NT2/D1 (cell line): ENCODE measurements around the gene SPHKAP.
"Not testable (repeated sequence)": the region's sequence is repeated elsewhere in the genome, so short reads cannot be mapped to it uniquely, and the experiment has no call there.

Experiments used
- DNase-seq: peaks from one replicate; pipeline ENCODE4 v3.0.0-alpha.2; 2011; ENCODE audit warnings: low read depth, low spot score
- H3K27me3 ChIP-seq: 2 replicates; pipeline ENCODE4 v1.6.0; 2011; ENCODE audit warnings: mild to moderate bottlenecking; ENCODE audit not compliant: insufficient read length, insufficient read depth
- H3K36me3 ChIP-seq: 2 replicates; pipeline ENCODE4 v1.6.1; 2011; ENCODE audit warnings: mild to moderate bottlenecking, low read length, mixed read lengths; ENCODE audit not compliant: insufficient read depth, insufficient read length
- H3K4me1 ChIP-seq: 2 replicates; pipeline ENCODE4 v1.5.1; 2011; ENCODE audit not compliant: insufficient read depth, insufficient read length
- H3K4me3 ChIP-seq: 2 replicates; pipeline ENCODE4 v1.5.1; 2011; ENCODE audit warnings: low read depth; ENCODE audit not compliant: insufficient read length
- H3K9ac ChIP-seq: 2 replicates; pipeline ENCODE4 v1.6.0; 2011; ENCODE audit warnings: low read depth; ENCODE audit not compliant: insufficient read length
- H3K9me3 ChIP-seq: 2 replicates; pipeline ENCODE4 v1.5.1; 2011; ENCODE audit warnings: mild to moderate bottlenecking, low read length; ENCODE audit not compliant: insufficient read depth
- SUZ12 ChIP-seq: IDR thresholded peaks from 2 replicates; pipeline ENCODE4 v1.6.1; 2011; ENCODE audit not compliant: insufficient read length, insufficient read depth; ENCODE audit errors: extremely low read depth
- YY1 ChIP-seq: IDR thresholded peaks from 2 replicates; pipeline ENCODE4 v1.6.1; 2011; ENCODE audit not compliant: insufficient read length, insufficient read depth
- ZNF274 ChIP-seq: IDR thresholded peaks from 2 replicates; pipeline ENCODE4 v1.6.1; 2011; ENCODE audit warnings: mild to moderate bottlenecking, low read depth, low read length

SPHKAP gene

GRCh38 chr2:227971619-227972230 is 209.8 kb downstream of the SPHKAP start:
- H3K4me1 ChIP-seq: no peaks in the 10 kb centered on the region
- H3K36me3 ChIP-seq: no peaks in the 10 kb centered on the region
- DNase-seq: no peak
- no peaks in the 10 kb centered on the region for H3K9me3 ChIP-seq
- H3K9ac ChIP-seq: no peak overlapping the region
- H3K4me3 ChIP-seq: no peak overlapping the region
- H3K27me3 ChIP-seq: no peaks in the 10 kb centered on the region
- no peak for TF ChIP-seq ZNF274
- no peak for TF ChIP-seq YY1
- no peak for TF ChIP-seq SUZ12

- TF ChIP-seq SUZ12 (no peak), YY1 (no peak), ZNF274 (no peak)
- Histone ChIP-seq H3K4me1 (no peaks in the 10 kb centered on the region), H3K9me3 (no peaks in the 10 kb centered on the region), H3K4me3 (no peak overlapping the region), H3K36me3 (no peaks in the 10 kb centered on the region), H3K9ac (no peak overlapping the region), H3K27me3 (no peaks in the 10 kb centered on the region)
- DNase-seq: no peak
Observed at GRCh38 chr2:227960317-227960716, 221.2 kb downstream of the SPHKAP start.

GRCh38 chr2:227942965-227943364 is 238.5 kb downstream of the SPHKAP start:
- H3K9me3 ChIP-seq: no peaks in the 10 kb centered on the region
- H3K9ac ChIP-seq: no peak overlapping the region
- no peak for TF ChIP-seq YY1
- TF ChIP-seq ZNF274: no peak
- no peak for TF ChIP-seq SUZ12
- H3K4me3 ChIP-seq: no peak overlapping the region
- no peaks in the 10 kb centered on the region for H3K4me1 ChIP-seq
- no peak for DNase-seq
- H3K27me3 ChIP-seq: no peaks in the 10 kb centered on the region
- H3K36me3 ChIP-seq: no peaks in the 10 kb centered on the region

GRCh38 chr2:227942021-227942420 is 239.5 kb downstream of the SPHKAP start:
- Histone ChIP-seq H3K4me1 (no peaks in the 10 kb centered on the region), H3K4me3 (no peak overlapping the region), H3K9me3 (no peaks in the 10 kb centered on the region), H3K36me3 (no peaks in the 10 kb centered on the region), H3K27me3 (no peaks in the 10 kb centered on the region), H3K9ac (no peak overlapping the region)
- no peak for TF ChIP-seq SUZ12
- no peak for TF ChIP-seq YY1
- no peak for TF ChIP-seq ZNF274
- no peak for DNase-seq

- Histone ChIP-seq H3K4me3 (no peak overlapping the region), H3K4me1 (no peaks in the 10 kb centered on the region), H3K36me3 (no peaks in the 10 kb centered on the region), H3K27me3 (no peaks in the 10 kb centered on the region), H3K9ac (no peak overlapping the region), H3K9me3 (no peaks in the 10 kb centered on the region)
- peak; percentile 54 for DNase-seq
- TF ChIP-seq SUZ12: no peak
- TF ChIP-seq ZNF274: no peak
- TF ChIP-seq YY1: no peak
Observed at GRCh38 chr2:227939271-227940027, 242.0 kb downstream of the SPHKAP start.

DNA sequence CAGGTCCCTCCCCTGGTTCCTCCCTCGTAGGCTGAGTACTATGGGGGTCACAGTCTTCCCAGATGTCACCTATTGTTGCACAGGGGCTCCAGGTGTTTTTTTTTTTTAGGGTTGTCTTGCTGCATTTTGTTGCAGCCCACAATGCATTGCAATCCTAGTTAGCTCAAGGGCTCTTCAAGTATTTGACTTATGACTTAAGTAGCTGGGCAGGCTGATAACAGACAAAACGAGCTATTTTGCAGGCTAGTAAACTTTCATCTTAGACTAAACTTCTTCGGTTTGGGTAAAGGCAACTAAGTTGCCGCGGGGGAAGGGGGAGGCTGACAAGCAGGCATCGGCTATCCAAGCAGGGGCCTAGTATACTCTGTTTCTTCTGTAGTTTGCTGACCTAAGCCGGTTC is 245.2 kb downstream of the SPHKAP start:
- H3K4me3 ChIP-seq, H3K4me1 ChIP-seq, DNase-seq, H3K27me3 ChIP-seq, H3K36me3 ChIP-seq, H3K9ac ChIP-seq, H3K9me3 ChIP-seq: not testable (repeated sequence)

DNA sequence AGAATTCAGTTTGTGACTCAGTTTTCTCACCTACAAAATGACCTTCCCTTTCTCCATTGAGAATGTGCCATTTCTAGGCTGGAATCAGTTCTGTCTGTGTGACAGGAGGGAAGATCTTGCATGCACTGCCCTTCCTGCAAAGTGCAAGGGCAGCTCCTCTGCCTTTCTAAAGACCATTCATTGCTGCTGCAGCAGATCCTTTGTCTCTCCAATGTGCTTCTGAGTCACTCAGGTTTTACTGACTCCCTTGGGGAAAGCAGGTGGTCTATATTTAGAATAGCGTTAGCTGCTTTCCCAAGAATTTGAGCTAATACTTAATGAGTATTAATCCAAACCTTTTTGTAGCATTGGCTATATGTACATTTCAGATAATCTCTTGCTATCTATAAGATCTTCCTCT is 247.6 kb downstream of the SPHKAP start:
- H3K4me3 ChIP-seq: no peak overlapping the region
- H3K36me3 ChIP-seq: no peaks in the 10 kb centered on the region
- no peaks in the 10 kb centered on the region for H3K4me1 ChIP-seq
- H3K27me3 ChIP-seq: no peaks in the 10 kb centered on the region
- H3K9ac ChIP-seq: no peak overlapping the region
- no peaks in the 10 kb centered on the region for H3K9me3 ChIP-seq
- peak; percentile 20 for DNase-seq
- no peak for TF ChIP-seq ZNF274
- TF ChIP-seq SUZ12: no peak
- TF ChIP-seq YY1: no peak
